Measurements from ENCODE around the gene ADGRD2. TPM values are rescaled to one million over a fixed set of nuclear protein-coding genes. Genes with fewer than 3 reads are reported as not detected.

Gene ADGRD2
- total RNA-seq, 4 donors from 2014 or later, result not detected

- Histone ChIP-seq H3K9me3 (no peaks in the 10 kb centered on the region), H3K36me3 (no peaks in the 10 kb centered on the region), H3K4me1 (no peaks in the 10 kb centered on the region), H3K4me3 (no peak overlapping the region), H3K27me3 (no peaks in the 10 kb centered on the region), H3K27ac (no peak overlapping the region)
- DNase-seq, result no peak
- TF ChIP-seq CTCF (IDR thresholded peaks at IDR 0.05) (no peak), POLR2A (IDR thresholded peaks at IDR 0.05) (no peak)
Measured at GRCh38 chr9:124513376-124513994, 63.2 kb downstream of the ADGRD2 start.

DNA sequence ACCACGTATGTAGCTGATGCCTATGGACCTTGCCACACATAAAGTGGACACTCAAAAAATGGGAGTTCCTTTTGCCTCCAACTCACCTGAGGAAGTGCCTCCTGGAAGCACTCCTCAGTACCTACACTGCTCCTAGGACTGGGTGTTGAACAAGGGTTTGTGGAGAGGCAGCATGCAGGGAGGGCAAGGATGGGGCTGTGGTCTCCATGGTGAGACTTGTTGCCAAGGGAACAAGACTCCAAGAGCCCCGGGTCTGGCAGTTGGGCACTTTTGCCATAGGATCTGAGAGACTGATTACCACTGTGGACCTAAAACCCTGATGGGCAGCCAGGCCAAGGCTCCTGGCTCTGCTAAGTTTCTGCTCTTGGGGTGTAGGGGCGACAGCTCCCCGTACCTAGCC is 63.9 kb downstream of the ADGRD2 start:
- TF ChIP-seq CTCF (IDR thresholded peaks at IDR 0.05) (no peak), POLR2A (IDR thresholded peaks at IDR 0.05) (no peak)
- no peak for DNase-seq
- Histone ChIP-seq H3K9me3 (no peaks in the 10 kb centered on the region), H3K4me1 (no peaks in the 10 kb centered on the region), H3K36me3 (no peaks in the 10 kb centered on the region), H3K27ac (no peak overlapping the region), H3K27me3 (no peaks in the 10 kb centered on the region), H3K4me3 (no peak overlapping the region)

- no peak overlapping the region for H3K4me3 ChIP-seq
- no peak overlapping the region for H3K27ac ChIP-seq
- DNase-seq, result no peak
- TF ChIP-seq POLR2A (IDR thresholded peaks at IDR 0.05) (no peak), CTCF (IDR thresholded peaks at IDR 0.05) (no peak)
- no peaks in the 10 kb centered on the region for H3K4me1 ChIP-seq
- no peaks in the 10 kb centered on the region for H3K27me3 ChIP-seq
- no peaks in the 10 kb centered on the region for H3K36me3 ChIP-seq
- no peaks in the 10 kb centered on the region for H3K9me3 ChIP-seq
Measured at GRCh38 chr9:124514874-124515273, 64.6 kb downstream of the ADGRD2 start.

DNA sequence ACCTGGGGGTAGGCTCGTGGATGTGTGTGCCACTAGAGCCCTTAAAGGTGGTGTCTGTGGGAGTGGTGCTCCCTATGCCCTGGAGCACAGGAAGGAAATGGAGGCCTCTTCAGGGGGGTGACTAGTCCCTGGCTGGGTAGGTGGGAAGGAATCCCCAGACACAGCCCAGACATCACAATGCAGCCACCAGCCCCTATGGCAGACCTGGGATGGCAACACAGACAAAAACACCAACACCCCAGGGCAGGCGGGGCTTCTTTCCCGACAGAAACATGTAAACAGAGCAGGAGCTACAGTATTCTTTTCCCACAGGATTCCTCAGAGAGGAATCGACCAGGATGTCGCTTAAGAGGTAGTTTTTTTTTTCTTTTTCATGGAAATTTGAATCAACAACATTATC is 67.3 kb downstream of the ADGRD2 start:
- no peak for DNase-seq
- no peak overlapping the region for H3K4me3 ChIP-seq
- no peaks in the 10 kb centered on the region for H3K9me3 ChIP-seq
- no peak overlapping the region for H3K27ac ChIP-seq
- no peaks in the 10 kb centered on the region for H3K27me3 ChIP-seq
- TF ChIP-seq POLR2A (IDR thresholded peaks at IDR 0.05) (no peak), CTCF (IDR thresholded peaks at IDR 0.05) (no peak)
- H3K36me3 ChIP-seq, result no peaks in the 10 kb centered on the region
- no peaks in the 10 kb centered on the region for H3K4me1 ChIP-seq

GRCh38 chr9:124518116-124518515 is 67.9 kb downstream of the ADGRD2 start:
- no peak for DNase-seq
- no peak for TF ChIP-seq CTCF (IDR thresholded peaks at IDR 0.05)
- TF ChIP-seq POLR2A (IDR thresholded peaks at IDR 0.05), result no peak
- H3K9me3 ChIP-seq, result no peaks in the 10 kb centered on the region
- H3K4me3 ChIP-seq, result no peak overlapping the region
- H3K27ac ChIP-seq, result no peak overlapping the region
- H3K4me1 ChIP-seq, result no peaks in the 10 kb centered on the region
- H3K27me3 ChIP-seq, result no peaks in the 10 kb centered on the region
- no peaks in the 10 kb centered on the region for H3K36me3 ChIP-seq

DNA sequence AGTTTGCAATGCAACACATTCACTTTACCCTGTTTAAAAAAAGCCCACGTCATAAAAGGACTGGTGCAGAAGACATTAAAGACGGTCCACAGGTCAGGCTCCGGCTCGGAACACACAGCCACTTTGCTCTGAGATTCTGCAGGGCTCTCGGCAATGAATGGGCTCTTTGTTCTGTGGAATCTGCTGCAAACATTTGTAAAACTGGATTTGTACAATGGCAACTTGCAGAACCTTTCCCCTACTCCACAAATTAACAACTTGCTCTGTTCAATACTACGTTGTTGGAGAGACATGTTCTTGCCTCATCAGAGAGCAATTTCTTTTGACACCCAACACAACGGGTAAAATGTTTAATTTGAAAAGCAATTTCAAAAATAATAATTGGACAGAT is 70.0 kb downstream of the ADGRD2 start:
- Histone ChIP-seq H3K9me3 (no peaks in the 10 kb centered on the region), H3K27ac (no peak overlapping the region), H3K4me3 (no peak overlapping the region), H3K4me1 (no peaks in the 10 kb centered on the region), H3K27me3 (no peaks in the 10 kb centered on the region), H3K36me3 (no peaks in the 10 kb centered on the region)
- no peak for DNase-seq
- TF ChIP-seq CTCF (IDR thresholded peaks at IDR 0.05) (no peak), POLR2A (IDR thresholded peaks at IDR 0.05) (no peak)

Measured in Peyer's patch (tissue), 4 donors.